IPS-18c (cell line): Measurements from ENCODE around the gene RAB3IL1.
A peak's percentile ranks its signal among the peaks of the same experiment; 100 is the strongest.
"Not testable (repeated sequence)": the region's sequence is repeated elsewhere in the genome, so short reads cannot be mapped to it uniquely, and the experiment has no call there.

ENCODE experiments used
- H3K4me3 ChIP-seq: 2 replicates; pipeline ENCODE4 v1.7.0; 2013; ENCODE audit warnings: low read depth, mild to moderate bottlenecking, low read length, moderate library complexity; ENCODE audit not compliant: insufficient read depth
- H3K9me3 ChIP-seq: one replicate; pipeline ENCODE4 v1.6.1; 2013; ENCODE audit warnings: mild to moderate bottlenecking, low read length, moderate library complexity; ENCODE audit not compliant: control insufficient read depth, insufficient read depth

The RAB3IL1 gene

DNA sequence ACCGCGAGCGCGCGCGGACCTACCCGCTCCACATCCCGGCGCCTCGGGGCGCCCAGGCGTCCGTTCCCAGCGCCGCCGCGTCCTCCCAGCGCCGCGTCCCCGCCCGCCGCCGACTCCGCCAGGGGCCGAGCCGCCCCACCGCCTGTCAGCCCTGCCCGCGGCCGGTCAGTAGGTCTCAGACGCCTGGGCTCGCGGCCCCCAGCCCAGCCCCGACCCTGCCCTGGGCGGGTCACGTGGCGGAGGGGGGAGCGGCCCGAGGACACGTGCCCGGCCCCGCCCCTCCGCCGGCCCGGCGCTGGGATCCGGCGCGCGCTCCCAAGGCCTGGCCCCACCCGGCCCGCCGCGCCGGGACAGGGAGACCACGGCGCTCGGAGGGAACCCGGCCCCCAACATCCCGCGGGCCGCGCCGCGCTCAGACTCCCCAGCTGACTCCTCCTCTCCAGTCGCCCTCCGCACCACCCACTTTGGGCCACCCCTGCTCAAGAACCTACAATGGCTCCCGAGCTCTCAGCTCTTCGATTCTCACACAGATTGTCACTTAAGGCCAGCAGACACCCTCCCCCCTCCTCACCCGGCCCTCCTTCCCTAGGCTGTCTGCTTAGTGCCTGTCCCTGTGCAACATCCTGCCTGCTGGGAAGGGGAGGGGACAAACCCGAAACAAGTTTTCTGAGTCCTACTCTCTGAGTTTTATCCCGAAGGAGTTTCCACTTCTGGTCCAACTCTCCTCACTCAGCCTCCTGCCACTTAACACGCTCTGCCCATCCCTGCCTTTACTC, at the start of gene RAB3IL1:
Gene RAB3IL1, minus strand, starts transcription at position 233 of the 776 bp plus-strand sequence. Its CDS starts 199 bp downstream, at position 34.
- H3K4me3 ChIP-seq: peak within 1 kb of the TSS; percentile 59

DNA sequence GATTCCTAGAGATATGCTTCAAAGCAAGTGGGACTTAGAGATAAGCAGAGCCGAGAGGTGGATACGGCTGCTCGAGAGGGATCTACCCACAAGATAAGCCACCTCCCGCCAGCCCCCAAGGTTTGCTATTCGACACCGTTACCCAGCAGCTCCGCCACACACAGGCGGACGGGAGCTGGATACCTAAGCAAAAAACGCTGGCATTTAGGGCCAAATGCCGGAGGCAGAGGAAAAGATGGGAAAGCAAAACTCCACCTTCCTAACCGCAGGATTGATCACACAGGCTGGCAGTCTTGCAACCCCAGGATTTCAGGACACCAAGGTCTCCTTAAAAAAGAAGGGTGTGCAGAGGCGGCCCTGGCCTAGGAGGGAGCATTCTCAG, 49.4 kb upstream of the RAB3IL1 start:
- H3K9me3 ChIP-seq: no peaks in the 10 kb centered on the region
- peak overlapping the region; percentile 100 for H3K4me3 ChIP-seq

More for the DNA sequence above, at the start of gene RAB3IL1:
- no peaks in the 10 kb centered on the region for H3K9me3 ChIP-seq

DNA sequence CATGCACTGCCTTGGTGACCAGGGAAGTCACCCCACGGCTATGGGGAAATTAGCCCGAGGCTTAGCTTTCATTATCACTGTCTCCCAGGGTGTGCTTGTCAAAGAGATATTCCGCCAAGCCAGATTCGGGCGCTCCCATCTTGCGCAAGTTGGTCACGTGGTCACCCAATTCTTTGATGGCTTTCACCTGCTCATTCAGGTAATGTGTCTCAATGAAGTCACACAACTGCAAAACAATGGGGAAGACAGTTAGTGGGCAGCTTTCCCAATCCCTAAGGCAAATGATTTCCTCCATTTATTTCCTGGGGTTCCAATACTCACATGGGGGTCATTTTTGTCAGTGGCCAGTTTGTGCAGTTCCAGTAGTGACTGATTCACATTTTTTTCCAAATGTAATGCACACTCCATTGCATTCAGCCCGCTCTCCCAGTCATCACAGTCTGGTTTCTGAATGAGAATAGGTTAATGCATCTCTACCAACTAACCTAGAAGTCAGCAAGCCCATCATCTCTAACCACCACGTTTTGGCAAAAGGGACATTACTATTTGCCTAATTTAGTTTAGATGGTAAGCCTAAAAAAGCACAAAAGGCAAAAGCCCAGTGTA, 47.4 kb upstream of the RAB3IL1 start:
- H3K4me3 ChIP-seq, H3K9me3 ChIP-seq: not testable (repeated sequence)

DNA sequence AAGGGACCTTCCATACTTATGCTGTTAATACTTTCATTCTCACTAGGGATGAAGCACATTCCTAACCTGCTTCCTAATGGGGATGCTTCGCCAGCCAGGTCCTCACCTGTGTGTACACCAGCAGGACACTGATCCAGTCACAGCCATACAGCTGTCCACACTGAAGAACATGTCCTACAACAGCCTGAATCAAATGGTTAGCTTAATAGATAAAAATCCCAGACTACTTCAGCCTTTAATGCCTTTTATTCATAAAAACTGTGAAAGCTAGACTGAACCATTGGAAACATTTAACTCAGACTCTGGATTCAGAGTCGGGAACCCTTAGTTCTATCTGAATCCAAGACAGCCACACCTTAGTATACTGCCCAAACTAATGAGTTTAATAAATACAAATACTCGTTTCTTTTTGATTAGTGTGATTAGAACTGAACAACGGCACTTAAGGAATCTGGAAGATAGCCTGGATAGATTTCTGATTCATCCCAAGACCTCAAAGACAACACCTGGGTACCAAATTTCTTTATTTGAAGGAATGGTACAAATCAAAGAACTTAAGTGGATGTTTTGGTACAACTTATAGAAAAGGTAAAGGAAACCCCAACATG, 46.8 kb upstream of the RAB3IL1 start:
- Histone ChIP-seq H3K4me3 (no peak overlapping the region), H3K9me3 (no peaks in the 10 kb centered on the region)

- Histone ChIP-seq H3K9me3 (no peaks in the 10 kb centered on the region), H3K4me3 (no peak overlapping the region)
Observed at GRCh38 chr11:61963282-61964057, 46.1 kb upstream of the RAB3IL1 start.

- Histone ChIP-seq H3K9me3 (no peaks in the 10 kb centered on the region), H3K4me3 (no peak overlapping the region)
Observed at GRCh38 chr11:61963016-61963281, 45.6 kb upstream of the RAB3IL1 start.

DNA sequence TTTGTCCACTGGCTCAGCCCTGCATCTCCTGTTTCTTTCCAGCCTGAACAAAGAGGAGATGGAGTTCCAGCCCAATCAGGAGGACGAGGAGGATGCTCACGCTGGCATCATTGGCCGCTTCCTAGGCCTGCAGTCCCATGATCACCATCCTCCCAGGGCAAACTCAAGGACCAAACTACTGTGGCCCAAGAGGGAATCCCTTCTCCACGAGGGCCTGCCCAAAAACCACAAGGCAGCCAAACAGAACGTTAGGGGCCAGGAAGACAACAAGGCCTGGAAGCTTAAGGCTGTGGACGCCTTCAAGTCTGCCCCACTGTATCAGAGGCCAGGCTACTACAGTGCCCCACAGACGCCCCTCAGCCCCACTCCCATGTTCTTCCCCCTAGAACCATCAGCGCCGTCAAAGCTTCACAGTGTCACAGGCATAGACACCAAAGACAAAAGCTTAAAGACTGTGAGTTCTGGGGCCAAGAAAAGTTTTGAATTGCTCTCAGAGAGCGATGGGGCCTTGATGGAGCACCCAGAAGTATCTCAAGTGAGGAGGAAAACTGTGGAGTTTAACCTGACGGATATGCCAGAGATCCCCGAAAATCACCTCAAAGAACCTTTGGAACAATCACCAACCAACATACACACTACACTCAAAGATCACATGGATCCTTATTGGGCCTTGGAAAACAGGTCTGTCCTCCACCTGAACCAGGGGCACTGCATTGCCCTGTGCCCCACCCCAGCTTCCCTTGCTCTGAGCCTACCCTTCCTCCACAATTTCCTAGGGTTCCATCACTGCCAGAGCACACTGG, 45.0 kb upstream of the RAB3IL1 start:
- Histone ChIP-seq H3K9me3 (no peaks in the 10 kb centered on the region), H3K4me3 (no peak overlapping the region)

DNA sequence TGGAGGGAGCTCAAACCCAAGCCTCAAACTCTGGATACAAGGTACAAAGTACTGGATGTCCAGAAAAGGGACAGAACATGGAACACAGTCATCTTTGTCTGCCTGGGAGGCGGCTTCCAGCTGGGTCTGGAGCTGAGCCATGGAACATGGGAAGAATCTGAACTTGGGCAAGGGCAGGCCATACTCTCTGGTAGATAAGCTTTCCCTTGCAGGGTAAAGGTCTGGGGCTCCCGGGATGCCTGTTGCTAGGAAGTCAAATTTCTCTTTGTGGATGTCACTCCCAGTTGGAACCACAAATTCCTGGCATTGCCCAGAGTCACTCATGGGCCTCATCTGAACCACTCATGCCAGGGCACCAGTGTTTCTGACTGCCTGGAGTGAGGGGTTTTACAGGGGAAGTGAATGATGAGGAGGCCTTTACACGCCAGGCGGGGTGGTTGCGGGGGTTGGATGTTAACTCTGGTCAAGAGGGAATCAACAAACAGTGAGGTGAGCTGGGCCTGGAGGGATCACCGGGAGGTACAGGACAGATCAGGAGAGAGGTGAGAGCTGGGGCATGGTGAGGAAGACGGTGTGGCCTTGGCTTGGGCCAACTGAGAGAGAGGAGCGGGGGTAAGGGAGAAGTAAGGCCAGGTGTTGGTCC, 44.3 kb upstream of the RAB3IL1 start:
- no peak overlapping the region for H3K4me3 ChIP-seq
- no peaks in the 10 kb centered on the region for H3K9me3 ChIP-seq

- Histone ChIP-seq H3K4me3 (no peak overlapping the region), H3K9me3 (no peaks in the 10 kb centered on the region)
Observed at GRCh38 chr11:61960532-61960931, 43.2 kb upstream of the RAB3IL1 start.

- H3K9me3 ChIP-seq: no peaks in the 10 kb centered on the region
- no peak overlapping the region for H3K4me3 ChIP-seq
Observed at GRCh38 chr11:61959678-61960077, 42.3 kb upstream of the RAB3IL1 start.

DNA sequence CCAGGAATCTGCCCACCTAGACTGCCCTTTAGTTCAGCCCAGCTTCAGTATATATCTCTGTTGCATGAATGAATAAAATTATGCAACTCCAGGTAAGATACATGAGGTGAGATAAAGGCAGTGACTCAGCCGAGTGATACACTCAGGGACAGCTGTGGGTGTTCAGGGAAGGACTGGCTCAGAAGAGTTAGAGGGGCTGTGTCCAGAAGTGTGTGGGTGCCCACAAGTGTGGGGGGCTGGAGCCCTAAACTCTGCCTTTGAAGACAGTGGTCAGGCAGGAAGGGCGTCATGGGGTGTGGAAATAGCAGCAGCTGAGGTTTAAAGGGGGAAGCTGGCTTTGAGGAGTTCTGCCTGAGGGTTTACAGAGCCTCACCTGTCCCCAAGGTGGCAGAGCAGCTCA, 41.7 kb upstream of the RAB3IL1 start:
- Histone ChIP-seq H3K9me3 (no peaks in the 10 kb centered on the region), H3K4me3 (no peak overlapping the region)

- H3K4me3 ChIP-seq: no peak overlapping the region
- no peaks in the 10 kb centered on the region for H3K9me3 ChIP-seq
Observed at GRCh38 chr11:61958590-61958989, 41.2 kb upstream of the RAB3IL1 start.

DNA sequence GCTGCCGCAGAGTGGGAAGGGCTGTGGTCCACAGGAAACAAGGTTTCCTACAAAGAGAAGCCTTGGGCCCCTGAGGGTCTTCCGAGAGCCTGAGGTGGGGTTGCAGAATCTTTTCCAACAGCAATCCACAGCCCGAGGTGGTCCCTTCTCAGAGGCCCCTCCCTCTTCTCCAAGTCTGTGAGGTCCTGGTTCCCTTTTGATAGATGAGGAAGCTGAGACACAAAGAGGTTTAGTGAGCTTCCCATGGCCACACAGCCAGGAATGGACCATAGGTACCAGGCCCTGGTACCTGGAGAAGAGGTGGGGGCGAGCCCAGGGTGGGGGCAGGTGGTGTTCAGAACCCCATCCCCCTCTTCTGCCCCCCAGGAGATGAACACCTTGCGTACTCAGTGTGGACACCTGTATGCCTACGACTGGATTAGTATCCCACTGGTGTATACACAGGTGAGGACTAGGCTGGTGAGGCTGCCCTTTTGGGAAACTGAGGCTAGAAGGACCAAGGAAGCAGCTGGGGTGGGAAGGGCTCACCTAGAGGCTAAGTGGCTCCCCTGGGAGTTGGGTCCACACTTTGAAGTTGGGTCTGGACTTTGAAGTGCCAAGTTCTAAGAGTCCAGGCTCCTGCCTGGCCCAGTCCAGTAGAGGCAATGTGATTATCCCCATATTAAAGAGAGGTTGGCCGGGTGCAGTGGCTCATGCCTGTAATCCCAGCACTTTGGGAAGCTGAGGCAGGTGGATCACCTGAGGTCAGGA, 39.8 kb upstream of the RAB3IL1 start:
- Histone ChIP-seq H3K9me3 (no peaks in the 10 kb centered on the region), H3K4me3 (no peak overlapping the region)

GRCh38 chr11:61956191-61957020, 39.0 kb upstream of the RAB3IL1 start:
- no peak overlapping the region for H3K4me3 ChIP-seq

DNA sequence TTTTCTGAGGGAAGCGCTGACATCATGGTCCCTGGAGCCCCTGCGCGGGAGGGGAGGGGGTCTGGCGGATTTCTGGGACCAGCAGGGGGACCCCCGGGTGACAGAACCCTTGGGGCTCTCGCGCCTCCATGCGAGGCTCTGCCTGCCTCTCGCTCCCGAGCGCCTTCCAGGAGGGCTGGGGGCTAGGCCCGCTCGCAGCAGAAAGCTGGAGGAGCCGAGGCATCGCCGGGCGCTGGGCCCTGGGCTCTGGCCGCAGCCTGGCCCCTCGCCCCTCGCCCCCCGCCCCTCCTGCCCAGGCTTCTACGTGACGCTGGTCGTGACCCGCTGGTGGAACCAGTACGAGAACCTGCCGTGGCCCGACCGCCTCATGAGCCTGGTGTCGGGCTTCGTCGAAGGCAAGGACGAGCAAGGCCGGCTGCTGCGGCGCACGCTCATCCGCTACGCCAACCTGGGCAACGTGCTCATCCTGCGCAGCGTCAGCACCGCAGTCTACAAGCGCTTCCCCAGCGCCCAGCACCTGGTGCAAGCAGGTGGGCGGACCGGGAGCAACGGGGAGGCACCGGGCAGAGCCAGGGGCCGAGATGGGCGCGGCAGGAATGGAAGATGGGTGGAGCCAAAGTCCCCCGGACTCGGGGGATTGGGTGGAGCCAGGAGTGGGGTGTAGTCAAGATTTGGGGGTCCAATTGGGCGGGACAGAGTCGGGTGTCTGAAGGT, 38.2 kb upstream of the RAB3IL1 start:
- Histone ChIP-seq H3K4me3 (peak overlapping the region; percentile 38), H3K9me3 (no peaks in the 10 kb centered on the region)

More at GRCh38 chr11:61956191-61957020, 39.0 kb upstream of the RAB3IL1 start:
- no peaks in the 10 kb centered on the region for H3K9me3 ChIP-seq
